WTC11 (cell line): ENCODE data around the gene GNA14. TPM values are rescaled to one million over a fixed set of nuclear protein-coding genes. Genes with fewer than 3 reads are reported as not detected.

ENCODE experiments used
- ATAC-seq: fragments of 200-7000 bp; cut with Tn5 transposase; 2 replicates; pipeline ENCODE4 v1.10.0; 2021; ENCODE audit warnings: mild to moderate bottlenecking, moderate library complexity
- CTCF ChIA-PET: fragments of 300-600 bp; sonication (Branson Sonifier 250); formaldehyde crosslinking; loops from one replicate; lab custom pipeline; 2021; ENCODE audit warnings: antibody characterized with exemption; lab: Charles Lee
- POLR2A ChIA-PET: fragments of 350-600 bp; sonication (Branson Sonifier 250); formaldehyde crosslinking; loops from one replicate; lab custom pipeline; 2021; ENCODE audit warnings: antibody characterized with exemption; lab: Charles Lee
- DNase-seq: peaks from one replicate; pipeline ENCODE4 v3.0.0; 2021; ENCODE audit warnings: low spot score
- H3K27ac Mint-ChIP-seq: 2 replicates; pipeline ENCODE4 v1.8.0; 2021; ENCODE audit warnings: mixed read lengths
- H3K27me3 Mint-ChIP-seq: 2 replicates; pipeline ENCODE4 v1.8.0; 2021; ENCODE audit warnings: low read depth, mild to moderate bottlenecking, moderate library complexity, mixed read lengths
- H3K36me3 Mint-ChIP-seq: 2 replicates; pipeline ENCODE4 v1.8.0; 2021; ENCODE audit warnings: mixed read lengths
- H3K4me1 Mint-ChIP-seq: 2 replicates; pipeline ENCODE4 v1.8.0; 2022; ENCODE audit warnings: mixed read lengths
- H3K4me3 Mint-ChIP-seq: 2 replicates; pipeline ENCODE4 v1.8.0; 2021; ENCODE audit warnings: mild to moderate bottlenecking, moderate library complexity, mixed read lengths
- H3K9me3 Mint-ChIP-seq: 2 replicates; pipeline ENCODE4 v1.8.0; 2021; ENCODE audit warnings: mixed read lengths
- ATF1 ChIP-seq: sonication (generic); formaldehyde crosslinking; IDR thresholded peaks from 2 replicates; pipeline ENCODE4 v1.8.1; 2023; ENCODE audit warnings: mild to moderate bottlenecking, moderate library complexity, missing genetic modification reagents
- ELF4 ChIP-seq: sonication (generic); formaldehyde crosslinking; IDR thresholded peaks from 2 replicates; pipeline ENCODE4 v1.8.1; 2022; ENCODE audit warnings: low read depth, mild to moderate bottlenecking, moderate library complexity, missing genetic modification reagents
- ESRRA ChIP-seq: sonication (generic); formaldehyde crosslinking; IDR thresholded peaks from 2 replicates; pipeline ENCODE4 v1.8.1; 2022; ENCODE audit warnings: mild to moderate bottlenecking, missing genetic modification reagents, borderline replicate concordance
- FOXK1 ChIP-seq: sonication (generic); formaldehyde crosslinking; IDR thresholded peaks from 2 replicates; pipeline ENCODE4 v1.8.0; 2022; ENCODE audit warnings: mild to moderate bottlenecking, moderate library complexity, missing genetic modification reagents
- MXD4 ChIP-seq: fragments of 250-450 bp; sonication (Bioruptor Pico); IDR thresholded peaks from 2 replicates; pipeline ENCODE4 v1.8.0; 2021; ENCODE audit warnings: mild to moderate bottlenecking, moderate library complexity, borderline replicate concordance
- NFATC4 ChIP-seq: fragments of 250-450 bp; sonication (Bioruptor Pico); IDR thresholded peaks from 2 replicates; pipeline ENCODE4 v1.9.0; 2021; ENCODE audit warnings: mild to moderate bottlenecking
- PREB ChIP-seq: sonication (generic); formaldehyde crosslinking; IDR thresholded peaks from 2 replicates; pipeline ENCODE4 v1.8.1; 2022; ENCODE audit warnings: mild to moderate bottlenecking, missing genetic modification reagents, moderate library complexity, borderline replicate concordance
- SP1 ChIP-seq: sonication (generic); formaldehyde crosslinking; conservative IDR thresholded peaks from 2 replicates; pipeline ENCODE4 v1.8.1; 2022; ENCODE audit warnings: missing genetic modification reagents
- TCF7 ChIP-seq: sonication (generic); formaldehyde crosslinking; IDR thresholded peaks from 2 replicates; pipeline ENCODE4 v1.8.0; 2022; ENCODE audit warnings: mild to moderate bottlenecking, low read depth, missing genetic modification reagents, moderate library complexity
- TEAD4 ChIP-seq: sonication (generic); formaldehyde crosslinking; IDR thresholded peaks from 2 replicates; pipeline ENCODE4 v1.8.0; 2022; ENCODE audit warnings: mild to moderate bottlenecking, missing genetic modification reagents
- ZNF281 ChIP-seq: sonication (generic); formaldehyde crosslinking; IDR thresholded peaks from 2 replicates; pipeline ENCODE4 v1.8.0; 2023; ENCODE audit warnings: mild to moderate bottlenecking, missing genetic modification reagents
- ZNF423 ChIP-seq: fragments of 250-450 bp; sonication (Bioruptor Pico); IDR thresholded peaks from 2 replicates; pipeline ENCODE4 v2.1.2; 2022; ENCODE audit warnings: mild to moderate bottlenecking, moderate library complexity
- ZNF425 ChIP-seq: fragments of 250-450 bp; sonication (Bioruptor Pico); conservative IDR thresholded peaks from 2 replicates; pipeline ENCODE4 v1.9.0; 2021; ENCODE audit warnings: mild to moderate bottlenecking
- total RNA-seq: library from RNA; stranded (reverse); gene quantifications from 3 replicates; pipeline ENCODE4 v1.2.3, GENCODE V29; 2021
- TF ChIP-seq, protein P1 (sequence below): sonication (generic); formaldehyde crosslinking; IDR thresholded peaks from 2 replicates; pipeline ENCODE4 v1.8.0; 2022; ENCODE audit warnings: mild to moderate bottlenecking, missing genetic modification reagents
- TF ChIP-seq, protein P2 (sequence below): sonication (generic); formaldehyde crosslinking; IDR thresholded peaks from 2 replicates; pipeline ENCODE4 v1.8.1; 2023; ENCODE audit warnings: mild to moderate bottlenecking, missing genetic modification reagents
- TF ChIP-seq, protein P3 (sequence below): sonication (generic); formaldehyde crosslinking; IDR thresholded peaks from 2 replicates; pipeline ENCODE4 v1.8.0; 2023; ENCODE audit warnings: missing genetic modification reagents
- TF ChIP-seq, protein P4 (sequence below): fragments of 250-450 bp; sonication (Bioruptor Pico); IDR thresholded peaks from 2 replicates; pipeline ENCODE4 v1.9.0; 2021; ENCODE audit warnings: moderate library complexity, mild to moderate bottlenecking, inconsistent platforms, borderline replicate concordance
- TF ChIP-seq, protein P5 (sequence below): fragments of 250-450 bp; sonication (Bioruptor Pico); IDR thresholded peaks from 2 replicates; pipeline ENCODE4 v2.1.2; 2022; ENCODE audit warnings: mild to moderate bottlenecking, moderate library complexity
- TF ChIP-seq, protein P6 (sequence below): sonication (generic); formaldehyde crosslinking; IDR thresholded peaks from 2 replicates; pipeline ENCODE4 v1.8.1; 2023; ENCODE audit warnings: mild to moderate bottlenecking, moderate library complexity, missing genetic modification reagents

The GNA14 gene
- total RNA-seq, 1 experiment from 2014 or later, result 26.7 TPM

- peaks cover 8% of the 10 kb centered on the region for H3K4me1 Mint-ChIP-seq
- no peak overlapping the region for H3K27ac Mint-ChIP-seq
- ATAC-seq (no peak), DNase-seq (no peak)
- no peaks in the 10 kb centered on the region for H3K27me3 Mint-ChIP-seq
- CTCF ChIA-PET, result no interaction called here
- POLR2A ChIA-PET, result no interaction called here
- H3K9me3 Mint-ChIP-seq, result peaks cover 36% of the 10 kb centered on the region
- H3K4me3 Mint-ChIP-seq, result no peak overlapping the region
- H3K36me3 Mint-ChIP-seq, result peaks cover 30% of the 10 kb centered on the region
- TF ChIP-seq, protein P1, sequence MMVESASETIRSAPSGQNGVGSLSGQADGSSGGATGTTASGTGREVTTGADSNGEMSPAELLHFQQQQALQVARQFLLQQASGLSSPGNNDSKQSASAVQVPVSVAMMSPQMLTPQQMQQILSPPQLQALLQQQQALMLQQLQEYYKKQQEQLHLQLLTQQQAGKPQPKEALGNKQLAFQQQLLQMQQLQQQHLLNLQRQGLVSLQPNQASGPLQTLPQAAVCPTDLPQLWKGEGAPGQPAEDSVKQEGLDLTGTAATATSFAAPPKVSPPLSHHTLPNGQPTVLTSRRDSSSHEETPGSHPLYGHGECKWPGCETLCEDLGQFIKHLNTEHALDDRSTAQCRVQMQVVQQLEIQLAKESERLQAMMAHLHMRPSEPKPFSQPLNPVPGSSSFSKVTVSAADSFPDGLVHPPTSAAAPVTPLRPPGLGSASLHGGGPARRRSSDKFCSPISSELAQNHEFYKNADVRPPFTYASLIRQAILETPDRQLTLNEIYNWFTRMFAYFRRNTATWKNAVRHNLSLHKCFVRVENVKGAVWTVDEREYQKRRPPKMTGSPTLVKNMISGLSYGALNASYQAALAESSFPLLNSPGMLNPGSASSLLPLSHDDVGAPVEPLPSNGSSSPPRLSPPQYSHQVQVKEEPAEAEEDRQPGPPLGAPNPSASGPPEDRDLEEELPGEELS, result no peak
- TF ChIP-seq ZNF423 (no peak), NFATC4 (CRISPR knock-in tag) (no peak), TCF7 (no peak), MXD4 (no peak)
- TF ChIP-seq, protein P2, sequence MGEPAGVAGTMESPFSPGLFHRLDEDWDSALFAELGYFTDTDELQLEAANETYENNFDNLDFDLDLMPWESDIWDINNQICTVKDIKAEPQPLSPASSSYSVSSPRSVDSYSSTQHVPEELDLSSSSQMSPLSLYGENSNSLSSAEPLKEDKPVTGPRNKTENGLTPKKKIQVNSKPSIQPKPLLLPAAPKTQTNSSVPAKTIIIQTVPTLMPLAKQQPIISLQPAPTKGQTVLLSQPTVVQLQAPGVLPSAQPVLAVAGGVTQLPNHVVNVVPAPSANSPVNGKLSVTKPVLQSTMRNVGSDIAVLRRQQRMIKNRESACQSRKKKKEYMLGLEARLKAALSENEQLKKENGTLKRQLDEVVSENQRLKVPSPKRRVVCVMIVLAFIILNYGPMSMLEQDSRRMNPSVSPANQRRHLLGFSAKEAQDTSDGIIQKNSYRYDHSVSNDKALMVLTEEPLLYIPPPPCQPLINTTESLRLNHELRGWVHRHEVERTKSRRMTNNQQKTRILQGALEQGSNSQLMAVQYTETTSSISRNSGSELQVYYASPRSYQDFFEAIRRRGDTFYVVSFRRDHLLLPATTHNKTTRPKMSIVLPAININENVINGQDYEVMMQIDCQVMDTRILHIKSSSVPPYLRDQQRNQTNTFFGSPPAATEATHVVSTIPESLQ (CRISPR knock-in tag), result no peak
- TF ChIP-seq, protein P3, sequence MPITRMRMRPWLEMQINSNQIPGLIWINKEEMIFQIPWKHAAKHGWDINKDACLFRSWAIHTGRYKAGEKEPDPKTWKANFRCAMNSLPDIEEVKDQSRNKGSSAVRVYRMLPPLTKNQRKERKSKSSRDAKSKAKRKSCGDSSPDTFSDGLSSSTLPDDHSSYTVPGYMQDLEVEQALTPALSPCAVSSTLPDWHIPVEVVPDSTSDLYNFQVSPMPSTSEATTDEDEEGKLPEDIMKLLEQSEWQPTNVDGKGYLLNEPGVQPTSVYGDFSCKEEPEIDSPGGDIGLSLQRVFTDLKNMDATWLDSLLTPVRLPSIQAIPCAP (CRISPR knock-in tag), result no peak
- TF ChIP-seq, protein P4, sequence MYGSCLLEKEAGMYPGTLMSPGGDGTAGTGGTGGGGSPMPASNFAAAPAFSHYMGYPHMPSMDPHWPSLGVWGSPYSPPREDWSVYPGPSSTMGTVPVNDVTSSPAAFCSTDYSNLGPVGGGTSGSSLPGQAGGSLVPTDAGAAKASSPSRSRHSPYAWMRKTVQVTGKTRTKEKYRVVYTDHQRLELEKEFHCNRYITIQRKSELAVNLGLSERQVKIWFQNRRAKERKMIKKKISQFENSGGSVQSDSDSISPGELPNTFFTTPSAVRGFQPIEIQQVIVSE (CRISPR knock-in tag), result no peak
Measured at GRCh38 chr9:77616191-77616590, 31.9 kb downstream of the GNA14 start.

DNA sequence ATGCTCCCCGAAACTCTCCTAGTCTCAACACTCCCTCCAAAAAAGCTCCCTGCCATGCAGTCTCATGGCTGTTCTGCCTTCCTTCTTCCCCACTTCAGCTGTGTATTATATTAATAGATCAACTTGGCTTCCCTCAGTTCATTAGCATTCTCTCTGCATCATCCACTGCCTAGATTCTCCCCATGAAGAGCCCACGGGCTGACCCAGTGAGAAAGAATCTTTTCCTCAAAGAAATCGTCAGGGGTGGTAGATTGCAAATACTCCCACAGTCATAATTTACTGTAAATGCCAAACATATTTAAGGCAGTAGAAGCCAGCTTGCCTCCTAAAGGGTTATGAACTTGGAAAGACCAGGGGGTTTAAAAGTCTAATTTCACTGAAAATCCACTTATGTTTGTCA, 33.5 kb downstream of the GNA14 start:
- TF ChIP-seq, protein P5, sequence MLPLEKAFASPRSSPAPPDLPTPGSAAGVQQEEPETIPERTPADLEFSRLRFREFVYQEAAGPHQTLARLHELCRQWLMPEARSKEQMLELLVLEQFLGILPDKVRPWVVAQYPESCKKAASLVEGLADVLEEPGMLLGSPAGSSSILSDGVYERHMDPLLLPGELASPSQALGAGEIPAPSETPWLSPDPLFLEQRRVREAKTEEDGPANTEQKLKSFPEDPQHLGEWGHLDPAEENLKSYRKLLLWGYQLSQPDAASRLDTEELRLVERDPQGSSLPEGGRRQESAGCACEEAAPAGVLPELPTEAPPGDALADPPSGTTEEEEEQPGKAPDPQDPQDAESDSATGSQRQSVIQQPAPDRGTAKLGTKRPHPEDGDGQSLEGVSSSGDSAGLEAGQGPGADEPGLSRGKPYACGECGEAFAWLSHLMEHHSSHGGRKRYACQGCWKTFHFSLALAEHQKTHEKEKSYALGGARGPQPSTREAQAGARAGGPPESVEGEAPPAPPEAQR (CRISPR knock-in tag), result no peak
- TF ChIP-seq FOXK1 (CRISPR knock-in tag) (no peak), ZNF281 (CRISPR knock-in tag) (no peak), TEAD4 (no peak), ATF1 (CRISPR knock-in tag) (no peak), ELF4 (CRISPR knock-in tag) (no peak), PREB (CRISPR knock-in tag) (no peak), SP1 (CRISPR knock-in tag) (no peak), ZNF425 (CRISPR knock-in tag) (no peak), ESRRA (CRISPR knock-in tag) (no peak)
- TF ChIP-seq, protein P6, sequence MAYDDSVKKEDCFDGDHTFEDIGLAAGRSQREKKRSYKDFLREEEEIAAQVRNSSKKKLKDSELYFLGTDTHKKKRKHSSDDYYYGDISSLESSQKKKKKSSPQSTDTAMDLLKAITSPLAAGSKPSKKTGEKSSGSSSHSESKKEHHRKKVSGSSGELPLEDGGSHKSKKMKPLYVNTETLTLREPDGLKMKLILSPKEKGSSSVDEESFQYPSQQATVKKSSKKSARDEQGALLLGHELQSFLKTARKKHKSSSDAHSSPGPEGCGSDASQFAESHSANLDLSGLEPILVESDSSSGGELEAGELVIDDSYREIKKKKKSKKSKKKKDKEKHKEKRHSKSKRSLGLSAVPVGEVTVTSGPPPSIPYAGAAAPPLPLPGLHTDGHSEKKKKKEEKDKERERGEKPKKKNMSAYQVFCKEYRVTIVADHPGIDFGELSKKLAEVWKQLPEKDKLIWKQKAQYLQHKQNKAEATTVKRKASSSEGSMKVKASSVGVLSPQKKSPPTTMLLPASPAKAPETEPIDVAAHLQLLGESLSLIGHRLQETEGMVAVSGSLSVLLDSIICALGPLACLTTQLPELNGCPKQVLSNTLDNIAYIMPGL (CRISPR knock-in tag), result no peak
- TF ChIP-seq, protein P3 (CRISPR knock-in tag), result no peak
- Mint-ChIP-seq H3K27me3 (no peaks in the 10 kb centered on the region), H3K4me1 (peaks cover 23% of the 10 kb centered on the region), H3K9me3 (peaks cover 43% of the 10 kb centered on the region), H3K4me3 (no peak overlapping the region), H3K36me3 (peaks cover 35% of the 10 kb centered on the region), H3K27ac (no peak overlapping the region)
- POLR2A ChIA-PET, result no interaction called here
- ATAC-seq (no peak), DNase-seq (no peak)
- CTCF ChIA-PET, result no interaction called here
